Mesothelial cell of epicardium (in vitro differentiated cells): ENCODE measurements around the gene TNKS1BP1. TPM values are rescaled to one million over a fixed set of nuclear protein-coding genes. Genes with fewer than 3 reads are reported as not detected.
A peak's percentile ranks its signal among the peaks of the same experiment; 100 is the strongest.

Experiments
- DNase-seq, 2 experiments: peaks; one replicate each; pipeline ENCODE4 v3.0.0; 2021; ENCODE audit warnings: low spot score in 2 of 2; ENCODE audit not compliant: unreplicated experiment in 2 of 2
- H3K27ac Mint-ChIP-seq: 2 replicates; pipeline ENCODE4 v1.8.0; 2021; ENCODE audit warnings: mixed read lengths
- H3K27me3 Mint-ChIP-seq: 2 replicates; pipeline ENCODE4 v1.8.0; 2021; ENCODE audit warnings: low read depth, mixed read lengths
- H3K36me3 Mint-ChIP-seq: 2 replicates; pipeline ENCODE4 v1.8.0; 2021; ENCODE audit warnings: mixed read lengths
- H3K4me1 Mint-ChIP-seq: 2 replicates; pipeline ENCODE4 v1.8.0; 2021; ENCODE audit warnings: mixed read lengths
- H3K4me3 Mint-ChIP-seq: 2 replicates; pipeline ENCODE4 v1.8.0; 2021; ENCODE audit warnings: mild to moderate bottlenecking, moderate library complexity, mixed read lengths
- H3K9me3 Mint-ChIP-seq: 2 replicates; pipeline ENCODE4 v1.8.0; 2021; ENCODE audit warnings: mixed read lengths
- CTCF ChIP-seq: fragments of 200-600 bp; sonication (generic); IDR thresholded peaks from one replicate; pipeline ENCODE4 v1.5.0; 2021; ENCODE audit warnings: antibody characterized with exemption; ENCODE audit not compliant: unreplicated experiment
- total RNA-seq: library from RNA; stranded (reverse); gene quantifications from 3 replicates; pipeline ENCODE4 v1.2.1, GENCODE V29; 2021

Gene TNKS1BP1
- total RNA-seq, 1 donor from 2014 or later: 216 TPM

DNA sequence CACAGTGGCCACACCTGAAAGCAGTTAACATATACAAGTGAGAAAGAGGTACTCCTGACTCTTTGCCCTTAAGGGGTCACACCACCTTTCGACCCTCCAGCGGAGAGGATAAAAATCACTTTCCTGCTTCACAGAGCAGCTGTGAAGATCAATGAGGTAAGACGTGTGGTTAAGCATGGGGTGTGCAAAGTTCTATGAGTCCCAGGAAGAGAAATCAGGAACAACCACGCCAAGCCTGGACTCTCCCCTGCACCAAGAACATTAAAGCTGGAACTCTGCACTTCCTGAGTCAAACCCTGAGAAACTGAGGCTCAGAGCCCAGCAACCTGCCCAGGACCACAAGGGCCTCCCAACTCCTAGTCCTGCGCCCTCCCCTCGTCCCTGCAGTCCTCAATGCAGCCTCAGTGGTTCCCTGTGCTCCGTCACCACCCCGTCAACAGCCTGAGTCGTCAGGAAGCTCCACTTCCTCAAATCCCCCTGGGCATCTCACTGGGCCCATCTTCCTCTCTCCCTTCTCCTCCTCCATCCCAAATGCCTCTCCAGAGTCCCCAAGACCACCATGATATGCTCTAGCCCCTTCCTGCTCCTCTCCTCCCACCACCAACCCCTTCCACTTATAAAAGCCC is 17.7 kb downstream of the TNKS1BP1 start:
- Mint-ChIP-seq H3K27ac (peak overlapping the region; percentile 45), H3K4me1 (peaks cover 57% of the 10 kb centered on the region), H3K36me3 (peaks cover 32% of the 10 kb centered on the region)

DNA sequence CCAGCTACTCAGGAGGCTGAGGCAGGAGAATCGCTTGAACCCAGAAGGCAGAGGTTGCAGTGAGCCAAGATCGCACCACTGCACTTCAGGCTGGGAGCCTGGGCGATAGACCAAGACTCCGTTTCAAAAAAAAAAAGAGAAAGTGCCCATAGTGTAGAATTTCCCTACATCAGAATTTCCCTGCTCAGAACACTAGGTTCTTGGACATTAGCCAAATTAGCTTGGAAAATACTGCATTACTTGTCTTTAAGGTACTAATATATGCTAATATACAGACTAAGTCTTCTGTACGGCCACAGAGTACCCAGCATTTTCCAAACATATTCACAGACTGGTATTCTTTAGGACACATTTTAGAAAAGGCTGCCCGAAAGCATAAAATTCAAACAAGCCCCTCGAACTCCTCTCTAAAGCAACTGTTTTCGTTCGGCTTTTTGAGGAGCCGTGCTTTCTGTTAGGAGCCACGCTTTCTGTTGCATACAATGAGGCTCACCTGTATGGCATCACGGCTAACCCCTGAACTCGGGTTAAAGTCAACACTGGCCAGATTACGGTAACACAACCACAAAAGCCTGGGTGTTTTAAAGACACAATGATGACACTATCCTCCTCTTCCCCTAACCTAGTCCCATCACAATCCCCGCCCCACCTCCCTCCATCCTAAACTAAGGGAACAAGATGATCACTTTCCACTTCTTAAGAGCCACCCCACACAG is 18.4 kb downstream of the TNKS1BP1 start:
- H3K4me3 Mint-ChIP-seq: no peak overlapping the region
- H3K36me3 Mint-ChIP-seq: peaks cover 39% of the 10 kb centered on the region
- no peaks in the 10 kb centered on the region for H3K9me3 Mint-ChIP-seq
- peak overlapping the region; percentile 53 for H3K27ac Mint-ChIP-seq
- TF ChIP-seq CTCF: no peak
- peaks cover 50% of the 10 kb centered on the region for H3K4me1 Mint-ChIP-seq
- H3K27me3 Mint-ChIP-seq: no peaks in the 10 kb centered on the region
- no peak for DNase-seq

More for the DNA sequence above, 17.7 kb downstream of the TNKS1BP1 start:
- Mint-ChIP-seq H3K27me3 (no peaks in the 10 kb centered on the region), H3K4me3 (no peak overlapping the region), H3K9me3 (no peaks in the 10 kb centered on the region)
- DNase-seq: no peak
- TF ChIP-seq CTCF: no peak

DNA sequence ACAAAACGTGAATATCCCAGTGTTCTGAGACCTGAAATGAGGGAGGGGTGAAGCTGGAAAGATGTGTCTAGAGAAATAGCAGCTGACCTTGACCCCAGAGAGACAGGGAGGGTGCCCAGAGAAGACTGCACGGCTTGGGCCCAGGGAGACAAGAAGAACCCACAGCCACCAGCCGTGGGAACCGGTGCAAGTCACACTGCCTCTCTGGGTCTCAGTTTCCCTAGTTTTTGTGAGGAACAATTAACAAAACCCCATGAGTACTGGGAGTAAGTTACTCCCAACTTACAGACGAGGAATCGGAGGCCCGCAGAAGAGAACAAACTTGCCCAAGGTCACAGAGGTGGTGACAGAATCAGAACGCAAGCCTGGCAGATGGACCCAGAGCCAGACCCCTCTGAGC is 19.2 kb downstream of the TNKS1BP1 start:
- H3K9me3 Mint-ChIP-seq: no peaks in the 10 kb centered on the region
- DNase-seq: no peak
- no peak overlapping the region for H3K27ac Mint-ChIP-seq
- H3K4me1 Mint-ChIP-seq: peaks cover 42% of the 10 kb centered on the region
- H3K4me3 Mint-ChIP-seq: no peak overlapping the region
- no peaks in the 10 kb centered on the region for H3K27me3 Mint-ChIP-seq
- peaks cover 47% of the 10 kb centered on the region for H3K36me3 Mint-ChIP-seq
- no peak for TF ChIP-seq CTCF

DNA sequence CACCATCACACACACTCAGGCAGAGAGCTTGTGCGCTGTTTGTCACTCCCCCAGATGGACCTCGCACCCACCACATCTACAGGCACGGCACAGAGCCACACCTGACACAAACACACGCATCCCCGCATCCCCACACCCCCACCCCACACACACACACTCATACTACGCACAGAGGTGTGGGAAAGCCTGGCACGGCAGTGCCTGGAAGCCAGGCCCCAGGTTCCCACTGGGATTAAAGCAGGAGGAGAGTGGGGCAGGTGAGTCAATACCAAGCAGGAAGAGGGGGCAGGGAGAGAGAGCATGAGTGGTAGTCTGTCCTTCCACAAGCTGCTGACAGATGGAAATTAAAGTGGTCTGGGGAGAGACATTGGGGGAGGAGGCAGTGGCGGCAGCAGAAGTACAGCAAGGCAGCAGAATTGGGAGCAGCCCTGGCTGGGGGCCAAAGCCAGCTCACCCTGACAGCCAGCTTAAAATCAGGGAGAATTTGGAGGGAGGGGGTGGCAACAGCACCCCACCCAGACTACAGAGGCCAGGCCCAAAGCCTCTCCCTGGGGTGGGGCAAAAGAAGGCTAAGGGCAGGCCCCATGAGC is 20.7 kb downstream of the TNKS1BP1 start:
- TF ChIP-seq CTCF: no peak
- H3K27me3 Mint-ChIP-seq: no peaks in the 10 kb centered on the region
- peak overlapping the region; percentile 10 for H3K27ac Mint-ChIP-seq
- peaks cover 6% of the 10 kb centered on the region for H3K9me3 Mint-ChIP-seq
- no peak for DNase-seq
- peaks cover 53% of the 10 kb centered on the region for H3K36me3 Mint-ChIP-seq
- H3K4me3 Mint-ChIP-seq: peak overlapping the region; percentile 33
- peaks cover 40% of the 10 kb centered on the region for H3K4me1 Mint-ChIP-seq

DNA sequence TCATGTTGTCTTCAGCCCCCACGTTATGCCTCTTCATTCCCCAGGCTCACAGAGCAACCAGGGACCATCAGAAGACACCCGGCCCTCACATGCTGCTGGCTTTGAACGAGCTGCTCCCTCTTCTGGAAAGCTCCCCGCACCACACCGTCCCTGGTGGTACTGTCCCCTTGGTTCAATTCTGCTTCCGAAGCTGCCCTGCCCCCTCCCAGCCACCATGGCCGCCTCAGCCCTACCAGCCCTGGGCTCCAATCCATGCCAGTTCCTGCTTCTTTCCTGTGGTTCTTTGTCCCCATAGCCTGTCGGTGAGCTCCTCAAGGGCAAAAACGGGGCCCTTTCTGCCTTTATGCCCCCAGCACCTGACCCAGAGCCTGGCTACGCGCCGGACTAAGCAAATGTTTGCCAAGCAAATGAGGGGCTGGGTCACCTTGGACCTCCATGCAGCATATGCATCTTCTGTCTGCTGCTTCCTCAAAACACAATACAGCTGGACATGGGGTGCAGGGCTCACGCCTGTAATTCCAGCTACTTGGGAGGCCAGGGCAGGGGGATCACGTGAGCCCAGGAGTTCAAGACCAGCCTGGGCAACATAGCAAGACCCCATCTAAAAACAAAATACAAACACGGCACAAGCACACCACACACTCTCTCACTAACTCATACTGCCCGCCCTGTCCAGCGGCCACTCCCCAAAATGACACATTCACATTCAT is 21.3 kb downstream of the TNKS1BP1 start:
- no peak for DNase-seq
- peak overlapping the region; percentile 59 for H3K27ac Mint-ChIP-seq
- H3K27me3 Mint-ChIP-seq: no peaks in the 10 kb centered on the region
- H3K4me1 Mint-ChIP-seq: peaks cover 34% of the 10 kb centered on the region
- H3K9me3 Mint-ChIP-seq: peaks cover 8% of the 10 kb centered on the region
- TF ChIP-seq CTCF: no peak
- H3K4me3 Mint-ChIP-seq: no peak overlapping the region
- peaks cover 53% of the 10 kb centered on the region for H3K36me3 Mint-ChIP-seq
